GM21528 (cell line): Measurements from ENCODE around the gene DPPA2.

Experiments used
- ATAC-seq: cut with Tn5 transposase; IDR thresholded peaks from one replicate; pipeline ENCODE4 v1.9.1; 2021; ENCODE audit warnings: mild to moderate bottlenecking, moderate library complexity; ENCODE audit not compliant: unreplicated experiment, low FRiP score

Gene DPPA2

GRCh38 chr3:109325657-109326056 lies 9.3 kb upstream of the DPPA2 start:
- ATAC-seq = no peak

DNA sequence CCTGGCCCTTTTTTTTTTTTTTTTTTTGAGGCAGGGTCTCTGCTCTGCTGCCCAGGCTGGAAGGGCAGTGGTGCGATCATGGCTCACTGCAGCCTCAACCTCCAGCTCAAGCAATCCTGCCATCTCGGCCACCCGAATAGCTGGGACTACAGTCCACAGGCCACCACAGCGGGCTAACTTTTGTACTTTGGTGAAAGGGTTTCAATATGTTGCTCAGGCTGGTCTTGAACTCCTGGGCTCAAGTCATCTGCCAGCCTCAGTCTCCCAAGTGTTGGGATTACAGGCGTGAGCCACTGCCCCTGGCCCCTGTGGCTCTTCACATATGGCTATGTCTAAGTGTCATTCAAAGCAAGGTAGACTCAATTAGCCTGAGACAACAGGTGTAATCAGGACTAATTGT lies 8.8 kb upstream of the DPPA2 start:
- ATAC-seq = no peak

GRCh38 chr3:109313061-109313460 lies 3.3 kb downstream of the DPPA2 start:
- ATAC-seq = no peak

GRCh38 chr3:109297496-109297895 lies 18.8 kb downstream of the DPPA2 start:
- ATAC-seq = no peak

GRCh38 chr3:109284071-109284470 lies 32.2 kb downstream of the DPPA2 start:
- ATAC-seq = no peak

GRCh38 chr3:109278546-109278945 lies 37.8 kb downstream of the DPPA2 start:
- ATAC-seq = no peak

- no peak for ATAC-seq
Measured at GRCh38 chr3:109278141-109278540, 38.2 kb downstream of the DPPA2 start.

DNA sequence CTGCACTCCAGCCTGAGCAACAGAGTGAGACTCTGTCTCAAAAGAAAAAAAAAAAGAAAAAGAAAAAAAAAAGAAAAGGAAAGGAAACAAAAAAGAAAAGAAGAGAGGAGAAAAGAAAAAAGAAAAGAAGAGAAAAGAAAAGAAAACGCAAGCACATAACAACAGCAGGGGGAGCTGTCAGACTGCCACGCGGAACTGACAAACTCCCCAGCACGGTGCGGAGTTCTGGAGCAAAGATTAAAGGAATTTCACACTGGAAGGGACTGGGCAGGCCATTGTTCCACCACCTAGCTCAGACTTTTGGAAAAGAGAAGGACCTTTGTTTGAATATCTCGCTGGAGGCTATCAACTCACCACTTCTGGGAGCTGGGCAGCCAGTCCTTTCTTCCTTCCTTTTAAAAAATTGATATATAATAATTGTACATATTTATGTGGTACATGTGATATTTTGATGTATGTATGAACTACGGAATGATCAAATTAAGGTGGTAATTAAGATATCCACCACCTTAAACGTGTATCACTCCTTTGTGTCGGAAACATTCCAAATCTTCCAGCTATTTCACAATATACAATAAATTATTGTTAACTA lies 40.5 kb downstream of the DPPA2 start:
- ATAC-seq = no peak

- ATAC-seq = no peak
Measured at GRCh38 chr3:109270779-109271178, 45.5 kb downstream of the DPPA2 start.

DNA sequence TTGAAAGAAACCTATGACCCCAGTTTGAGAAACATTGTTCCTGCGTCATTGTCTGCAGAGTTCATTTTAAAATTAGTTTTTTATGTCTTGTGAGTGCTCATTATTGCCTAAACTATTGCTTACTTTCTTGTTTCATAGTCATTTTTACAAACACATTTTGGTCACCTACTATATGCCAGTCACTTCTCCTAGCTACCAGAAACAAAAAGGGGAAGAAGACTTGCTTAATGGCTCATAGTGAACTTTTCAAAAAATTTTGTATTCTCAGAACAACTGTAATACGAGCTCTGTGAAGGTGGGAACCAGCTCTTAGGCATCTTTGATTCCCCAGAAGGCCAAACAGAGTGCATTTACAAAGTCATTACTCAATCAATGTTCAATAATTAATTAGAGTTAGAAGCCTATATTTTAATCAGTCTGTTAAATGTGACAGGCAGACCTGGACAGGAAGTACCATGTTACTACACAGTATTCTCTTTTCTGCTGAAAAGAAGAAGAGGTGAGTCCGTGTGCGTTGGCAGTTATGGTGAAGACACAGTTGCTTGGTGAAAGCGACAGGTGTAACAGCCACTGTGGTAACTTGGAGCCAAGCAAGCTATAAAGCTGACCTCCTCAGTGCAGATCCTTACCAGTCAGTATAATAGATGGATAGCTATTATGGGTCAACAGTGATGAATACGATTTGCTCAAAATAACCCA lies 46.6 kb downstream of the DPPA2 start:
- ATAC-seq = no peak

GRCh38 chr3:109268181-109268580 lies 48.1 kb downstream of the DPPA2 start:
- no peak for ATAC-seq

GRCh38 chr3:109265295-109265694 lies 51.0 kb downstream of the DPPA2 start:
- ATAC-seq = no peak

DNA sequence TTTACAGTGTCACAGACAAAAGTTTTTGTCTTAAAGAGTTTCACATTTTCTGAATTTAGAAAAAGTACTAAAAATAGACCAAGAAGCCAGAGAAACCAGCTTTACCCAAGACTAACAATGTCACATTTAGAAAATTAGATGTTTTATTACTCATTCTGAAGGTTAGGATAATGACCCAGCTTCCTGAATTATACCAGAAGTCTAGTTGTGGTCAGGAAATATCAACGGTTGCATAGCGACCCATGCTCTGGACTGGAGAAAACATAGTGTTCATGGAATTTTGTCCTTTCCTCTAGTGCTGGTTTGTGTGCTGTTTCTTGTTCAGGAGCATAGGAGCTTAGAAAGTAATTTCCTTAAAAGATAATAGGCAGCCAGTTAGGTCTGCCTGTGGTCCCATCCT lies 59.0 kb downstream of the DPPA2 start:
- no peak for ATAC-seq

DNA sequence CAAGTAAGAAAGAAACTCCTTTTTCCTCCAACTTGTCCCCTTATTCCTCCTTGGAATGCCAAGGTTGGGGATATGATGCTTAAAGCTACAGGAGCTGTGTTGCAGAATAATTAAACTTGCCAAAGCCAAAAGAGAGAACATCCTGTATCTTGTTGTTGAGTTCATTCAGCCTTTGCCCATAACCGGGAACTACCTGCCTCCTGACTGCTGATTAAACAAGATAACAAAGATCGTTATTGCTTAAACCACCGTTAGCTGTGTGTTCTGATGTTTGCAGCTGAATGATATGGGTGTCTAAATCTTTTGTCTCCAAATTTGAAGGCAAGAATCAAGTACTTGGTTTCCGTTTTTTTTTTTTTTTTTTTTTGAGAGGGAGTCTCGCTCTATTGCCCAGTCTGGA lies 61.5 kb downstream of the DPPA2 start:
- ATAC-seq = no peak

DNA sequence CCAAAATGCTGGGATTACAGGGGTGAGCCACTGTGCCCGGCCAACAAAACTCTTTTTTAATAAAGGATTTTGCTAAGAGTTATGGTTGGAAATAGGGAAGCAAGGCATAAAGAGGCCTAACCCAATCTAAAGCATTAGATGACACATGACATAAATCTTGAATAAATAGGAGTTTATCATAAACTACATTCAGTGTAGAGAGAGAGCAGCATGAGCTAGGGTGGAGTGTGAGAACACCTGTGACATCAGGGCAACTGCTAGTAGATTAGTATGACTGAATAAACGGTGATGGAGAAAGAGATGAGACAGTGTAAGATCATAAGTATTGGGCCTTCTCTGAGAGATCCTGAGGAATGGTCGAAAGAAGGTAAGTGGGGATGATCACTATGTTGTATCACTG lies 63.7 kb downstream of the DPPA2 start:
- ATAC-seq = no peak
